HG03575 (cell line): ENCODE results near the gene CD7.
"Not testable (repeated sequence)": the region's sequence is repeated elsewhere in the genome, so short reads cannot be mapped to it uniquely, and the experiment has no call there.

Experiments used
- ATAC-seq: cut with Tn5 transposase; IDR thresholded peaks from one replicate; pipeline ENCODE4 v1.9.1; 2021; ENCODE audit not compliant: unreplicated experiment, insufficient number of reproducible peaks, low FRiP score; ENCODE audit errors: extremely low read depth

The CD7 gene

GRCh38 chr17:82348434-82348833, 31.0 kb upstream of the CD7 start:
- ATAC-seq = no peak

- ATAC-seq = not testable (repeated sequence)
Observed at GRCh38 chr17:82347994-82348393, 30.6 kb upstream of the CD7 start.

GRCh38 chr17:82346342-82347300, 29.2 kb upstream of the CD7 start:
- ATAC-seq = no peak

GRCh38 chr17:82345151-82345976, 28.0 kb upstream of the CD7 start:
- no peak for ATAC-seq

GRCh38 chr17:82344175-82344907, 26.9 kb upstream of the CD7 start:
- no peak for ATAC-seq

GRCh38 chr17:82343560-82343959, 26.2 kb upstream of the CD7 start:
- no peak for ATAC-seq

GRCh38 chr17:82342361-82343079, 25.1 kb upstream of the CD7 start:
- no peak for ATAC-seq

- no peak for ATAC-seq
Observed at GRCh38 chr17:82339634-82340580, 22.5 kb upstream of the CD7 start.

- ATAC-seq = no peak
Observed at GRCh38 chr17:82338858-82339633, 21.6 kb upstream of the CD7 start.

GRCh38 chr17:82334622-82335394, 17.4 kb upstream of the CD7 start:
- ATAC-seq = no peak

- no peak for ATAC-seq
Observed at GRCh38 chr17:82334204-82334621, 16.8 kb upstream of the CD7 start.

- ATAC-seq = no peak
Observed at GRCh38 chr17:82333279-82334171, 16.1 kb upstream of the CD7 start, which contains the start of gene SECTM1. Gene SECTM1 (minus strand): TSS chr17:82333766. CDS start chr17:82327240, 6,526 bp downstream.

GRCh38 chr17:82332669-82333278, 15.4 kb upstream of the CD7 start:
- no peak for ATAC-seq

GRCh38 chr17:82331345-82331939, 14.0 kb upstream of the CD7 start:
- ATAC-seq = no peak
